HCT116 (cell line): ENCODE data around the gene ITGAE. TPM values are rescaled to one million over a fixed set of nuclear protein-coding genes. Genes with fewer than 3 reads are reported as not detected.

Experiments used
- ATAC-seq: fragments of 200-7000 bp; cut with Tn5 transposase; 2 replicates; pipeline ENCODE4 v1.9.1; 2020; ENCODE audit warnings: mild to moderate bottlenecking, moderate library complexity
- BruUV-seq: library from RNA; stranded (reverse); fragments of 400-500 nt; replicated peaks from 2 replicates; lab custom pipeline; 2021; lab: Mats Ljungman, UMichigan
- CTCF ChIA-PET: fragments of 300-600 bp; sonication (Branson Sonifier 250); formaldehyde crosslinking; loops from one replicate; lab custom pipeline; 2021; ENCODE audit warnings: antibody characterized with exemption; lab: Charles Lee
- POLR2A ChIA-PET: fragments of 300-600, 350-600 bp; sonication (Branson Sonifier 250); formaldehyde crosslinking; loops from one replicate; lab custom pipeline; 2021; ENCODE audit warnings: antibody characterized with exemption; lab: Charles Lee
- RAD21 ChIA-PET, 2 experiments: fragments of 300-600 bp; sonication (Branson Sonifier 250); formaldehyde crosslinking; loops; one replicate each; lab custom pipeline; 2023; ENCODE audit warnings: low total read pairs in 2 of 2; ENCODE audit not compliant: uncharacterized antibody in 2 of 2, unreplicated experiment in 2 of 2, low non-redundant PET in 1 of 2; lab: Charles Lee
- DNase-seq: peaks from one replicate; pipeline ENCODE4 v3.0.0-alpha.2; 2010; ENCODE audit warnings: low read depth, low spot score
- H2AFZ ChIP-seq: fragments of 200-600 bp; shearing (Covaris generic), sonication (generic); 2 replicates; pipeline ENCODE4 v1.6.1; 2017; ENCODE audit warnings: low read depth, mixed run types, mixed read lengths, antibody characterized with exemption, low read length; ENCODE audit not compliant: poor library complexity, severe bottlenecking
- H3K27ac ChIP-seq: 2 replicates; pipeline ENCODE4 v1.5.1; 2012; ENCODE audit warnings: low read depth, low read length
- H3K27me3 ChIP-seq: fragments of 200-600 bp; sonication (generic); 2 replicates; pipeline ENCODE4 v1.6.1; 2016; ENCODE audit warnings: mixed run types, low read length, mixed read lengths; ENCODE audit not compliant: insufficient read depth
- H3K36me3 ChIP-seq, 2 experiments: fragments of 200-500 bp in 1 of 2; fragments of 200-600 bp in 1 of 2; sonication (Bioruptor generic) in 1 of 2; sonication (generic) in 1 of 2; 2 replicates each; pipeline versions ENCODE4 v1.5.1 to v1.6.1; 2014 to 2016; ENCODE audit warnings: low read length in 2 of 2, inconsistent platforms in 1 of 2, mixed read lengths in 1 of 2, mixed run types in 1 of 2; ENCODE audit not compliant: insufficient read depth in 2 of 2, control insufficient read depth in 1 of 2
- H3K4me1 ChIP-seq, 2 experiments: fragments of 200-600 bp in 1 of 2; sonication (generic) in 1 of 2; 2 replicates each; pipeline versions ENCODE4 v1.5.1 to v1.6.1; 2012 to 2017; ENCODE audit warnings: low read length in 2 of 2, inconsistent platforms in 1 of 2, mild to moderate bottlenecking in 1 of 2, mixed read lengths in 1 of 2, mixed run types in 1 of 2, moderate library complexity in 1 of 2; ENCODE audit not compliant: insufficient read depth in 2 of 2, control insufficient read depth in 1 of 2
- H3K4me2 ChIP-seq: fragments of 200-600 bp; sonication (generic); 2 replicates; pipeline ENCODE4 v1.6.1; 2017; ENCODE audit warnings: mixed run types, low read length, mixed read lengths
- H3K4me3 ChIP-seq, 2 experiments: fragments of 200-600 bp in 1 of 2; sonication (generic) in 1 of 2; replicated peaks in 1 of 2; 2 replicates each; pipeline ENCODE4 v1.5.1; 2011 to 2016; ENCODE audit warnings: low read length in 2 of 2, control low read depth in 1 of 2, low read depth in 1 of 2, mild to moderate bottlenecking in 1 of 2, mixed read lengths in 1 of 2, mixed run types in 1 of 2
- H3K79me2 ChIP-seq: fragments of 200-600 bp; sonication (generic); 2 replicates; pipeline ENCODE4 v1.6.1; 2017; ENCODE audit warnings: mild to moderate bottlenecking, mixed run types, low read length, moderate library complexity, mixed read lengths; ENCODE audit not compliant: insufficient read depth
- H3K9ac ChIP-seq: fragments of 200-600 bp; sonication (generic); 2 replicates; pipeline ENCODE4 v1.6.1; 2016; ENCODE audit warnings: low read length, mixed read lengths
- H3K9me2 ChIP-seq: fragments of 200-600 bp; sonication (generic), shearing (Covaris generic); 2 replicates; pipeline ENCODE4 v1.6.1; 2017; ENCODE audit warnings: mixed run types, mild to moderate bottlenecking, moderate library complexity; ENCODE audit not compliant: insufficient read depth
- H3K9me3 ChIP-seq, 2 experiments: fragments of 200-500 bp in 1 of 2; fragments of 200-600 bp in 1 of 2; sonication (Bioruptor generic) in 1 of 2; sonication (generic) in 1 of 2; 2 replicates each; pipeline ENCODE4 v1.6.1; 2014 to 2017; ENCODE audit warnings: low read length in 2 of 2, mixed read lengths in 2 of 2, inconsistent platforms in 1 of 2, low read depth in 1 of 2, mild to moderate bottlenecking in 1 of 2, mixed run types in 1 of 2, moderate library complexity in 1 of 2; ENCODE audit not compliant: control insufficient read depth in 1 of 2, insufficient read depth in 1 of 2
- H4K20me1 ChIP-seq: fragments of 200-600 bp; sonication (generic), shearing (Covaris generic); 2 replicates; pipeline ENCODE4 v1.6.1; 2017; ENCODE audit warnings: mixed run types, mild to moderate bottlenecking, moderate library complexity; ENCODE audit not compliant: insufficient read depth
- CEBPB ChIP-seq: IDR thresholded peaks from 2 replicates; pipeline ENCODE4 v1.6.1; 2012; ENCODE audit warnings: low read depth
- EGR1 ChIP-seq: IDR thresholded peaks from 2 replicates; pipeline ENCODE4 v1.6.1; 2012; ENCODE audit warnings: low read depth
- ELF1 ChIP-seq: IDR thresholded peaks from 2 replicates; pipeline ENCODE4 v1.6.1; 2012; ENCODE audit warnings: low read depth, borderline replicate concordance
- EZH2phosphoT487 ChIP-seq: fragments of 200-600 bp; IDR thresholded peaks from 2 replicates; pipeline ENCODE4 v1.6.1; 2018; ENCODE audit warnings: antibody characterized with exemption, borderline replicate concordance
- JUND ChIP-seq: IDR thresholded peaks from 2 replicates; pipeline ENCODE4 v1.6.1; 2012
- POLR2A ChIP-seq: IDR thresholded peaks from 2 replicates; pipeline ENCODE4 v1.7.0; 2011; ENCODE audit warnings: borderline replicate concordance; ENCODE audit not compliant: insufficient read depth, insufficient read length; ENCODE audit errors: extremely low read depth
- POLR2AphosphoS5 ChIP-seq: IDR thresholded peaks from 2 replicates; pipeline ENCODE4 v1.6.1; 2011; ENCODE audit warnings: mild to moderate bottlenecking, low read depth, low read length, moderate library complexity
- RAD21 ChIP-seq: IDR thresholded peaks from 2 replicates; pipeline ENCODE4 v1.6.1; 2012; ENCODE audit warnings: low read depth, mild to moderate bottlenecking
- SP1 ChIP-seq: IDR thresholded peaks from 2 replicates; pipeline ENCODE4 v1.6.1; 2012; ENCODE audit warnings: low read depth
- SRF ChIP-seq: IDR thresholded peaks from 2 replicates; pipeline ENCODE4 v1.6.1; 2012; ENCODE audit warnings: low read depth
- YY1 ChIP-seq: IDR thresholded peaks from 2 replicates; pipeline ENCODE4 v1.6.1; 2011; ENCODE audit warnings: low read length, low read depth, moderate library complexity, mild to moderate bottlenecking; ENCODE audit not compliant: insufficient replicate concordance; ENCODE audit errors: extremely low read depth
- ZFX ChIP-seq: fragments of 450-650 bp; IDR thresholded peaks from 2 replicates; pipeline ENCODE4 v1.6.1; 2017
- ZNF274 ChIP-seq: fragments of 200-500 bp; sonication (Bioruptor generic); IDR thresholded peaks from 2 replicates; pipeline ENCODE4 v1.6.1; 2014; ENCODE audit warnings: mild to moderate bottlenecking, low read depth, low read length, inconsistent platforms
- intact Hi-C: fragments of 100-400 bp; cut with micrococcal nuclease; formaldehyde crosslinking; loops from 2 replicates; pipeline ENCODE4 v1.10.0; 2022
- total RNA-seq: library from RNA; stranded (reverse); gene quantifications from one replicate; pipeline ENCODE4 v1.2.1, GENCODE V29; 2021; ENCODE audit not compliant: unreplicated experiment
- TF ChIP-seq, protein P1 (sequence below): IDR thresholded peaks from 2 replicates; pipeline ENCODE4 v1.6.1; 2012
- TF ChIP-seq, protein P2 (sequence below), 3 experiments: fragments of 200-600 bp in 1 of 3; sonication (generic) in 1 of 3; IDR thresholded peaks in 2 of 3; conservative IDR thresholded peaks in 1 of 3; 2 replicates each; pipeline ENCODE4 v1.5.1; 2012 to 2017; ENCODE audit warnings: low read depth in 2 of 3, low read length in 2 of 3, antibody characterized with exemption in 1 of 3, borderline replicate concordance in 1 of 3, control low read depth in 1 of 3, mild to moderate bottlenecking in 1 of 3, mixed read lengths in 1 of 3, mixed run types in 1 of 3, moderate library complexity in 1 of 3; ENCODE audit not compliant: insufficient read depth in 1 of 3
- TF ChIP-seq, protein P3 (sequence below): IDR thresholded peaks from 2 replicates; pipeline ENCODE4 v1.6.1; 2012; ENCODE audit warnings: low read depth
- TF ChIP-seq, protein P4 (sequence below): IDR thresholded peaks from 2 replicates; pipeline ENCODE4 v1.6.1; 2012

ITGAE gene
- total RNA-seq, 1 experiment from 2014 or later = 19.9 TPM

DNA sequence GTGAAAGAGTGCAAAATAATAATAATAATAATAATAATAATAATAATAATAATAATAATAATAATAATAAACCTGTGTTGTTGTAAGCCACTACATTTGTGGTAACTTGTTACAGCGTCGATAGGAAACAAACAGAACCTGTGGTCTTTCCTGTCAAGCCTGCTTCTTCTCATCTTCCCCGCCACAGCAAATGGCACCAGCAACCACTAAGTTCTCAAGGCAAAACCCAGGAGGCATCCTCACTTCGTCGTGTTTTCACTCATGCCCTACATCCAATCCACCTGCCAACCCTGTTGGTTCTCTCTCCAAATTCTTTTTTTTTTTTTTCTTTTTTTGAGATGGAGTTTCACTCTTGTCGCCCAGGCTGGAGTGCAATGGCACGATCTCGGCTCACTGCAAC lies 34.2 kb downstream of the ITGAE start (continued):
- no peak for TF ChIP-seq YY1
- TF ChIP-seq POLR2AphosphoS5 = no peak
- no peak for TF ChIP-seq RAD21
- TF ChIP-seq ZFX = no peak
- TF ChIP-seq, protein P1, sequence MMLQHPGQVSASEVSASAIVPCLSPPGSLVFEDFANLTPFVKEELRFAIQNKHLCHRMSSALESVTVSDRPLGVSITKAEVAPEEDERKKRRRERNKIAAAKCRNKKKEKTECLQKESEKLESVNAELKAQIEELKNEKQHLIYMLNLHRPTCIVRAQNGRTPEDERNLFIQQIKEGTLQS = no peak
- TF ChIP-seq, protein P2, sequence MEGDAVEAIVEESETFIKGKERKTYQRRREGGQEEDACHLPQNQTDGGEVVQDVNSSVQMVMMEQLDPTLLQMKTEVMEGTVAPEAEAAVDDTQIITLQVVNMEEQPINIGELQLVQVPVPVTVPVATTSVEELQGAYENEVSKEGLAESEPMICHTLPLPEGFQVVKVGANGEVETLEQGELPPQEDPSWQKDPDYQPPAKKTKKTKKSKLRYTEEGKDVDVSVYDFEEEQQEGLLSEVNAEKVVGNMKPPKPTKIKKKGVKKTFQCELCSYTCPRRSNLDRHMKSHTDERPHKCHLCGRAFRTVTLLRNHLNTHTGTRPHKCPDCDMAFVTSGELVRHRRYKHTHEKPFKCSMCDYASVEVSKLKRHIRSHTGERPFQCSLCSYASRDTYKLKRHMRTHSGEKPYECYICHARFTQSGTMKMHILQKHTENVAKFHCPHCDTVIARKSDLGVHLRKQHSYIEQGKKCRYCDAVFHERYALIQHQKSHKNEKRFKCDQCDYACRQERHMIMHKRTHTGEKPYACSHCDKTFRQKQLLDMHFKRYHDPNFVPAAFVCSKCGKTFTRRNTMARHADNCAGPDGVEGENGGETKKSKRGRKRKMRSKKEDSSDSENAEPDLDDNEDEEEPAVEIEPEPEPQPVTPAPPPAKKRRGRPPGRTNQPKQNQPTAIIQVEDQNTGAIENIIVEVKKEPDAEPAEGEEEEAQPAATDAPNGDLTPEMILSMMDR (IDR thresholded peaks at IDR 0.05 in 2 of 3, conservative IDR thresholded peaks at IDR 0.05 in 1 of 3; ENCODE audit: borderline replicate concordance in 1 of 3, insufficient read depth in 1 of 3, low read depth in 2 of 3, low read length in 2 of 3) = no peak
- TF ChIP-seq SRF = no peak

DNA sequence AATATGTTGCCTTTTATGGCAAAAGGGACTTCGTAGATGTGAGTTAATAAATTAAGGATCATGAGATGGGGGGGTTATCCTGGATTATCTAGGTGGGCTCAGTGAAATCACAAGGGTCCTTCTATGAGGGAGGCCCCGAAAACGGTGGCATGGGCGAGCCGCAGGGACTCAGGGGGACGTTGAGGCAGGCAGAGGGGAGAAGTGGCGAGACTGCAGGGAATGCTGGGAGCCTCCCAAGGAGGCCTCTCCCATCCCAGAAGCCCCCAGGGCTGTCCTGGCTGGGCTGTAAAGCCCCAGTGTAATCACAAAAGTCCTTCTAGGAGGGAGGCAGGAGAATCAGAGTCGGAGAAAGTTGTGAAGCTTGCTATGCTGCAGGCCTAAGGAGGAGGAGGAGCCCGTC lies 35.0 kb downstream of the ITGAE start:
- no TSS peak for BruUV-seq

More for the DNA sequence above, 35.0 kb downstream of the ITGAE start:
- no peaks in the 10 kb centered on the region for H3K36me3 ChIP-seq
- no peaks in the 10 kb centered on the region for H4K20me1 ChIP-seq
- no peaks in the 10 kb centered on the region for H3K79me2 ChIP-seq
- ChIA-PET RAD21 (no interaction called here), POLR2A (no interaction called here), CTCF (interaction anchor here (1.2 kb wide), 1 partner anchor 28 kb away, joined by 3 read pairs; no protein-coding TSS in a partner anchor)
- no peaks in the 10 kb centered on the region for H3K9me2 ChIP-seq
- no peak for ATAC-seq
- peak overlapping the region; percentile 8; the same call in 1 of the 2 replicates for H3K9ac ChIP-seq
- H3K27ac ChIP-seq = no peak overlapping the region
- peaks cover 0 to 17% of the 10 kb centered on the region in 2 experiments; a peak in 2 of 4 replicates for H3K4me1 ChIP-seq
- TF ChIP-seq POLR2A = no peak
- no peak for TF ChIP-seq ZNF274
- TF ChIP-seq, protein P3, sequence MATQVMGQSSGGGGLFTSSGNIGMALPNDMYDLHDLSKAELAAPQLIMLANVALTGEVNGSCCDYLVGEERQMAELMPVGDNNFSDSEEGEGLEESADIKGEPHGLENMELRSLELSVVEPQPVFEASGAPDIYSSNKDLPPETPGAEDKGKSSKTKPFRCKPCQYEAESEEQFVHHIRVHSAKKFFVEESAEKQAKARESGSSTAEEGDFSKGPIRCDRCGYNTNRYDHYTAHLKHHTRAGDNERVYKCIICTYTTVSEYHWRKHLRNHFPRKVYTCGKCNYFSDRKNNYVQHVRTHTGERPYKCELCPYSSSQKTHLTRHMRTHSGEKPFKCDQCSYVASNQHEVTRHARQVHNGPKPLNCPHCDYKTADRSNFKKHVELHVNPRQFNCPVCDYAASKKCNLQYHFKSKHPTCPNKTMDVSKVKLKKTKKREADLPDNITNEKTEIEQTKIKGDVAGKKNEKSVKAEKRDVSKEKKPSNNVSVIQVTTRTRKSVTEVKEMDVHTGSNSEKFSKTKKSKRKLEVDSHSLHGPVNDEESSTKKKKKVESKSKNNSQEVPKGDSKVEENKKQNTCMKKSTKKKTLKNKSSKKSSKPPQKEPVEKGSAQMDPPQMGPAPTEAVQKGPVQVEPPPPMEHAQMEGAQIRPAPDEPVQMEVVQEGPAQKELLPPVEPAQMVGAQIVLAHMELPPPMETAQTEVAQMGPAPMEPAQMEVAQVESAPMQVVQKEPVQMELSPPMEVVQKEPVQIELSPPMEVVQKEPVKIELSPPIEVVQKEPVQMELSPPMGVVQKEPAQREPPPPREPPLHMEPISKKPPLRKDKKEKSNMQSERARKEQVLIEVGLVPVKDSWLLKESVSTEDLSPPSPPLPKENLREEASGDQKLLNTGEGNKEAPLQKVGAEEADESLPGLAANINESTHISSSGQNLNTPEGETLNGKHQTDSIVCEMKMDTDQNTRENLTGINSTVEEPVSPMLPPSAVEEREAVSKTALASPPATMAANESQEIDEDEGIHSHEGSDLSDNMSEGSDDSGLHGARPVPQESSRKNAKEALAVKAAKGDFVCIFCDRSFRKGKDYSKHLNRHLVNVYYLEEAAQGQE = no peak
- TF ChIP-seq, protein P2 (IDR thresholded peaks at IDR 0.05 in 2 of 3, conservative IDR thresholded peaks at IDR 0.05 in 1 of 3; ENCODE audit: borderline replicate concordance in 1 of 3, insufficient read depth in 1 of 3, low read depth in 2 of 3, low read length in 2 of 3) = no peak
- TF ChIP-seq SP1 = no peak
- TF ChIP-seq RAD21 = no peak
- no peak for TF ChIP-seq CEBPB
- TF ChIP-seq, protein P4, sequence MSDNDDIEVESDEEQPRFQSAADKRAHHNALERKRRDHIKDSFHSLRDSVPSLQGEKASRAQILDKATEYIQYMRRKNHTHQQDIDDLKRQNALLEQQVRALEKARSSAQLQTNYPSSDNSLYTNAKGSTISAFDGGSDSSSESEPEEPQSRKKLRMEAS = no peak
- no peak for TF ChIP-seq EGR1
- TF ChIP-seq JUND = no peak
- no peak for TF ChIP-seq EZH2phosphoT487
- TF ChIP-seq ELF1 = no peak
- TF ChIP-seq POLR2AphosphoS5 = no peak
- no peak for DNase-seq
- H2AFZ ChIP-seq = peak overlapping the region; percentile 68
- H3K27me3 ChIP-seq = no peaks in the 10 kb centered on the region
- 0 out of 4 replicates have a peak overlapping the region, but pooled peaks of 1 of the 2 experiments have one; percentile 25 for H3K4me3 ChIP-seq
- H3K4me2 ChIP-seq = peak overlapping the region; percentile 66
- intact Hi-C loops = no loop called here
- no peaks in the 10 kb centered on the region for H3K9me3 ChIP-seq
